Measurements from ENCODE around the gene HDAC4.

HDAC4 gene

GRCh38 chr2:239442192-239442591 is 41.4 kb upstream of the HDAC4 start:
- DNase-seq (ENCODE audit: low read depth), result no peak
- H3K4me3 ChIP-seq (ENCODE audit: control insufficient read depth, low read depth, low read length), result no peak overlapping the region
- TF ChIP-seq CTCF (IDR thresholded peaks at IDR 0.05; ENCODE audit: control insufficient read depth, insufficient read depth, low read depth, low read length, missing control alignments), result no peak

GRCh38 chr2:239441261-239442078 is 40.6 kb upstream of the HDAC4 start:
- DNase-seq (ENCODE audit: low read depth), result no peak
- H3K4me3 ChIP-seq (ENCODE audit: control insufficient read depth, low read depth, low read length), result no peak overlapping the region

GRCh38 chr2:239440511-239440959 is 39.7 kb upstream of the HDAC4 start:
- no peak overlapping the region for H3K4me3 ChIP-seq (ENCODE audit: control insufficient read depth, low read depth, low read length)
- TF ChIP-seq CTCF (IDR thresholded peaks at IDR 0.05; ENCODE audit: control insufficient read depth, insufficient read depth, low read depth, low read length, missing control alignments), result no peak
- DNase-seq (ENCODE audit: low read depth), result no peak

More at GRCh38 chr2:239441261-239442078, 40.6 kb upstream of the HDAC4 start:
- TF ChIP-seq CTCF (IDR thresholded peaks at IDR 0.05; ENCODE audit: control insufficient read depth, insufficient read depth, low read depth, low read length, missing control alignments), result no peak

GRCh38 chr2:239439754-239440315 is 39.0 kb upstream of the HDAC4 start:
- no peak overlapping the region for H3K4me3 ChIP-seq (ENCODE audit: control insufficient read depth, low read depth, low read length)
- DNase-seq (ENCODE audit: low read depth), result no peak
- TF ChIP-seq CTCF (IDR thresholded peaks at IDR 0.05; ENCODE audit: control insufficient read depth, insufficient read depth, low read depth, low read length, missing control alignments), result no peak

- H3K4me3 ChIP-seq (ENCODE audit: control insufficient read depth, low read depth, low read length), result no peak overlapping the region
- DNase-seq (ENCODE audit: low read depth), result no peak
- no peak for TF ChIP-seq CTCF (IDR thresholded peaks at IDR 0.05; ENCODE audit: control insufficient read depth, insufficient read depth, low read depth, low read length, missing control alignments)
These were observed 38.4 kb upstream of the HDAC4 start for GRCh38 chr2:239438995-239439753.

GRCh38 chr2:239438368-239438767 is 37.5 kb upstream of the HDAC4 start:
- TF ChIP-seq CTCF (IDR thresholded peaks at IDR 0.05; ENCODE audit: control insufficient read depth, insufficient read depth, low read depth, low read length, missing control alignments), result no peak
- DNase-seq (ENCODE audit: low read depth), result no peak
- H3K4me3 ChIP-seq (ENCODE audit: control insufficient read depth, low read depth, low read length), result no peak overlapping the region

Measured in AG09309 (cell line).